HG03342 (cell line): ENCODE measurements around the gene KLF16.

Experiments
- ATAC-seq: cut with Tn5 transposase; IDR thresholded peaks from one replicate; pipeline ENCODE4 v1.9.1; 2021; ENCODE audit warnings: mild to moderate bottlenecking, moderate library complexity; ENCODE audit not compliant: unreplicated experiment

KLF16 gene

GRCh38 chr19:1856345-1856697 is 7.1 kb downstream of the KLF16 start:
- ATAC-seq: no peak

- no peak for ATAC-seq
Observed at GRCh38 chr19:1855828-1856255, 7.5 kb downstream of the KLF16 start.

GRCh38 chr19:1855040-1855827 is 8.1 kb downstream of the KLF16 start:
- peak; percentile 45 for ATAC-seq

DNA sequence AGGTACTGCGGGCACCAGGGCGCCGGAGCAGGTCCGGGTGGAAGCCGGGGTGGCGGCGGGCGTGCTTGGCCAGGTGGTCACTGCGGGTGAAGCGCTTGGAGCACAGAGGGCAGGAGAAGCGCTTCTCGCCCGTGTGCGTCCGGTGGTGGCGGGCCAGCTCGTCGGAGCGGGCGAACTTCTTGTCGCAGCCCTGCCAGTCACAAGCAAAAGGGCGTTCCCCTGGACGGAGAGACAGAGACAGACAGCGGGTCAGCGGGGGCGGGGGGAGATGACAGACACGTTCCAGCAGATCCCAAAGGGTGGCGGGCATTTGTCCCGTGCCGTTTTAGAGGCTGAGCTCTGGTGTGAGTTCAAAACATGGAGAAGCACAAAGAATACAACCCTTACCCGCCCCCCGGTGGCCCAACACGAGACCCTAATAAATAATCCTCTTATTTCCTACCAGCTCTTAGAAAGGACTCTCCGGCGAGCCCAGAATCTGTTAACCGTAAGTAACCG is 8.8 kb downstream of the KLF16 start:
- no peak for ATAC-seq

GRCh38 chr19:1854039-1854541 is 9.3 kb downstream of the KLF16 start:
- ATAC-seq: no peak

DNA sequence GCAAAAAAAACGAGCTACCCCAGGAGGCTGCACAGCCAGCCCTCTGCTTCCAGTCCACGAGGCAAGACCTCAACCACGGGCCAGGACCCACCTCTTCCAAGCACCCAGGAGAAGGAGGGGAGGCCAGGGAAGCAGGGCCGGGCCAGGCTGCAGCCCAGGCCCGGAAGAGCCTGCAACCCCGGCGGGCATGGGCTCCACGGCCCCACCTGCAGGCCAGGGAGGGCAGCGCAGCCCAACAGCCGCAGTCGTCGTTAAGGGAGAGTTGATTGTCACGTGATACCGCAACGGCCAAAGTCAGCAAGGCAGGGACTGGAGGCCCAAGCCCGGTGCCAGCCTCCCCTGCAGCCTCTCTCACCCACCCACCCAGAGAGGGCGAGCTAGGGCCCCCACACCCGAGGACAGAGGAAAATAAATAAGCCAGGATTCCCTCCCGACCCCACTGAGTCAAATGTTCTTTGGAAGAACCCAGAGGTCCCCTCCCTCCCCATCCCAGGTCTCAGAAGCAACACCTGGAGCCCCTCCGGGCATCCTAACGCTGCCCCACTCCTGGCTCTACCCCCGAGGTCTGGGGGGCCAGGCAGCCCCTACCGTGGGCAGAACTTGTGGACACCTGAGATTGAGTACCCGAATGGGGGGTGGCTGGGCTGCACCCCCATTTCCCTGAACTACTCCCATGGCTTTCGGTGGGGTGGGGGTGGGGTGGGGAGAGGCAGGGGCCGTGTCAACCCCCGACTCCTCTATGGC is 9.9 kb downstream of the KLF16 start:
- ATAC-seq: no peak

DNA sequence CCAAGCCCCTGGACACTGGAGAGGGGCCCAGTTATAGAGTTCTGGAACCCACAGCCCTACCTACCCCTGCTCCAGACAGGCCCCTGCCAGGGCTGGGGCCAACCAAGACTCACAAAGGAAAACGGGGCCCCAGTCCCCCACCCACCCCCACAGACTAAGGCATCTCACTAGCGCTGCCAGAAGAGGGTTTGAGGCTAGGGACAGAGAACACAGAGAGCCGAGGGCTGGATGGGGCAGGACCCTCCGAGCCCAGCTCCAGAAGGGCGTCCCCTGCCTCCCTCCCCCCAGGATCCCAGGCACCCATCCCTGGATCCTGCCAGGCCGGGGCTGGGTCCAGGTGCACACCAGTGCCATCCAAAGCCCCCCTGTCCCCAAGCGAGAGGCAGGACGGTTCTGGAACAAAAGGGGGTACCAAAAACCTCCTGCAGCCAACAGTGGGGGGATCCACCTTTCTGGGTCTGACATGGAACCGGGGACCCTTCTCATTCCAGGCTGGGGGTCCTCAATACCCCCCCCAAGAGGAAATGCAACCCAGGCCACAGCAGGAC is 10.7 kb downstream of the KLF16 start:
- ATAC-seq: no peak

GRCh38 chr19:1851654-1852580 is 11.5 kb downstream of the KLF16 start:
- ATAC-seq: no peak

DNA sequence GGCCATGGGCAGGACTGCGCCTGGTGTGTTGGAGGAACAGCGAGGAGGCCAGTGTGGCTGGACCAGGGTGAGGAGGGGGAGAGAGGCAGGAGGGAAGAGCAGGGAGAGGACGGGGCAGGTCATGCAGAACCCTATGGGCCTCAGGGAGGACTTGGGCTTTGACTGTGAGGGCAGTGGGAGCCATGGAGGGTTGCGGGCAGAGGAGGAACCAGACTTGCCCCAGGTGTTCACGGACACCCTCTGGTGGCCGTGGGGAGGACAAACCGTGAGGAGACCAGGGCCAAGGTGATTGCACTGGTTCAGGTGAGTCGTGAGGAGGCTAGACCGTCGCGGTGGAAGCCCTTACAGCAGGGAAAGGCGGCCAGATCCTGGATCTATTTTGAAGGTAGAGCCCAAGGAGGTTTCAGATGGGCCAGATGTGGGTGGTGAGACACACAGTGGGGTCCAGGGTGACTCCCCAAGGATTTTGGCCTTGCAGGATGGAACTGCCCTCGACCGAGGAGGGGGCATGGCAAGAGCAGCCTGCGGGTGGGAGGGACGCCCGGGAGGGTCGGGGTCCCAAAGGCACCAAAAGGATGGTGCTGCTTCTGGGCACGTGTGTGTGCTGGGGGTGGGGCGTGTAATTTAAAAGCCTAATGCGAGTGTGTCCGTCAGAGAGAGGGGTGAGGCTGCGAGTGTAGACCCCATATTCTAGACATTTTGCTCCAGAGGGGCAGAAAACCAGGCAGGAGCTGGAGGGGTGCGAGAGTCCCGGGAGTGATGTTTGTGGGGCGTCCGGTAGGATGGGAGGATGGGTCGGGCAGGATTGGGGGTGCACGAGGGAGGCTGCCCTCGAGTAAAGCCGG is 12.3 kb downstream of the KLF16 start:
- ATAC-seq: no peak

DNA sequence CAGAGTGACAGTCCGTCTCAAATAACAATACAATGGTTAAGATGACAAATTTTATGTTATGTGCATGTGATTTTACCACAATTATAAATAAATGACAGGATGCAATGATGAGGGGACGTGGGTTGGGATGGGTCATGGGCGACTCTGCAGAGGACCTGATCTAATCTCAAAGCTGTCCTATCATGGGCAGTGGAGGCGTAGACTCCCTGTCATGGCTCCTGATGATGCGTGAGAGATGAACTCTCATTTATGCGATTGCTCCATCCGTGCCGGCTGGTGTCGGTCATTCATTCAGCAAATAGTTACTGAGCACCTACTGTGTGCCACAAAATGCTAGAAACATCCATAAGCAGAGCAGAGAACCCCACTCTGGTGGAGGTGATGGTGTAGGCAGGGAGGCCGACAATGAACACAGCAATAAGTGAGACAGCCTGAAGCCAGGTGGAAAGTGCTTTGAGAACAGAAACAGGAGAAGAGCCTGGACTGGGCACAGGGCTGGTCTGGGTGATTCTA is 13.4 kb downstream of the KLF16 start:
- no peak for ATAC-seq

DNA sequence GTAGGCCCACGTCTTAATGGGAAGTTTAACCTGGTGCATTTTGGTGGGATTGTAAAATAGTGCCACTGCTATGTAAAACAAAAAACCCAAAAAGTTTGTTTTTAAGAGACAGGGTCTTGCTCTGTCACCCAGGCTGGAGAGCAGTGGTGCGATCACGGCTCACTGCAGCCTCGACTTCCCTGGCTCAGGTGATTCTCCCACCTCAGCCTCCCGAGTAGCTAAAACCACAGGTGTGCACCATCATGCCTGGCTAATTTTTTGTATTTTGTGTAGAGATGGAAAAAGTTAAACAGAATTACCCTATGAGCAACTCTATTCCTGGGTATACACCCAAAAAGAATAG is 14.3 kb downstream of the KLF16 start:
- no peak for ATAC-seq

DNA sequence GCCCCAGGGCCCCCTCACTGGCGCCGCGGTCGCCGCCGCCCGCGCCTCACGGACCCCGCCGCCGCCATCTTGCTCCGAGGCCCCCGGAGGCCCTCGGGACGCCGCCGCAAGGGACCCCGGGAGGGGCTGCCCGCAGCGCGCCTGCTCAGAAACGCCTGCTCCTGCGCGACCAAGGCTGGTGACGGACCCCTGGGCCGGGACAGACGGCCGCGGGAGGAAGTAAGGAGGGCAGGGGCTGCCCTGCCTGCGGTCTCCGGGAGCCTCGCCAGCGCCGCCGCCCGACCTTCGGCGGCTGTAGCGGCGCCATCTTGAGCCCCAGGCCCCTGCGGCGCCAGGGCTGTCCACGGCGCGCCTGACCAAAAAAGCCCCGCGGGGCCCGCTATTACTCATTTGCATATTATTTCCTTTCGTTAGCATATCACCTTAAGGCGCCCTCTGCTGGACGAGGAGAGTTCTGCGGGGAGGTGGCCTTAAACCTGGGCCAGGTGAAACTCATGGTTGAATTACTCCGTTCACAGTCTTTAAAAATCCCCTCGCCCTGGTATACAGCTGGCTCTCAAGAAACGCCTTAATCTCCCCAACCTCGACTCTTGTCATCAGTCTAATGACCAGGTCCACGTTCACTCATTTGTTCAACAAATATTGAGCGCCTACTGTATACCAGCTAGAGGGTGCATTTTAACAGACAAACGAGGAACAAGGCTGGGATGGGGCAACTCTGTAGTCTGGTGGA is 14.8 kb downstream of the KLF16 start, which contains the start of gene REXO1:
TSS of gene REXO1 (minus strand) at position 85 of the 733 bp plus-strand sequence. CDS start 125 bp downstream, outside the sequence.
- peak; percentile 57 for ATAC-seq

- no peak for ATAC-seq
Observed at GRCh38 chr19:1847684-1848398, 15.5 kb downstream of the KLF16 start.

DNA sequence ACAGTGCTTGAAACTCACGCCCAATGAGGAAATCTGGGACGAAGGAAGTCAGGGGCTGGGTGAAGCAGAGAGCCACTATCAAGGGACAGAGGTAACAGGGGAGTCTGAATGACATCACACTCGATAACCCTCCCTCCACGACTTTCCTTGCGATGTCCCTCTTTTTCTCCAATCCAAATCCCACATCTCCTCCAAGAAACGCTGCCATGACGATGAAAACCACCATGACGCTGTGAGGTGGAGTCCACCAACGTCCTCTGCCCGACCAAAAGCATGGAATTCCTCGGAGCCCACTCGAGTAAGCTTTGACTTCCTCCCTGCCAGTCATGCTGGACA is 16.1 kb downstream of the KLF16 start:
- no peak for ATAC-seq

DNA sequence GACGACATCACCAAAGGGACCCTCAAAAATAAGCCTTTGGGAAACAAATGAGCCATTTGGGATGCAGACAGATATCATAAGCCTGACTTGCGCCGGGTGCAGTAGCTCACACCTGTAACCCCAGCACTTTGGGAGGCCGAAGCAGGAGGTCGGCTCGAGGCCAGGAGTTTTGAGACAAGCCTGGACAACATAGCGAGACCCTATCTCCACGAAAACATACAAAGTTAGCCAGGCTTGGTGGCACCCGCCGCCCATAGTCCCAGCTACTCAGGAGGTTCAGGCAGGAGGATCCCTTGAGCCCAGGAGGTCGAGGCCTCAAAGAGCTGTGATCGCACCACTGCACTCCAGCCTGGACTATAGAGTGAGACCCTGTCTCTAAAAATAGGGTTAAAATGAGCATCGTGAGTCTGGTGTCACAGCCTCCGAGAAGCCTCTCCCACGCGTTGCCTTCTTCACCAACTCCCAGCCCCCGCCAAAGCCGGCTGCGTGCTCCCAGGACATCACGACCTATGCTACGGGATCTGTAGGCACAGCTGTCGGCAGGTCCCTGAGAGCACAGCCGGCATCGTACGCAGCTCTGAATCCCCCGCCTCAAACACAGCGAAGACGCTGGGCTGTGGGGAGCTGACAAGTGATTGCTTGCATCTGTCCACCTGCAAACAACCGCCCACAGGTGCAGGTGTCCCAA is 16.7 kb downstream of the KLF16 start:
- ATAC-seq: no peak

DNA sequence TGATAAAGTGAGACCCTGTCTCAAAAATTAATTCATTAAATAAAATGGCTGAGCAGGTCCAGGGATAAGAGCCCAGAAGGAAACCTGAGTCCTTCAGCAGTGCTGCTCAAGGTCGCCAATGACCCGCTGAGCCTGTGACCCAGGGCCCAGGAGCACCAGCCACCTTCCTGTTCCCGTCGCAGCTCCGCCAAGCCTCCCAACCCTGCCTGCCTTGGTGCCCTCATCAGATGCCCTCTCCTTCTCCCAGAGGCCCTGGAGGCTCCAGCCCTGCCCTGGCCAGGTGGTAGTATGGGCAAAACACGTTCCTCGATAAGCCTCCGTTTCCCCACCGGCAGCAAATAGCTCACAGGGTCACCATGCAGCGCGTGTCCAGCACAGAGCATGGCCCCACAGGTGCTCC is 17.7 kb downstream of the KLF16 start:
- ATAC-seq: no peak

DNA sequence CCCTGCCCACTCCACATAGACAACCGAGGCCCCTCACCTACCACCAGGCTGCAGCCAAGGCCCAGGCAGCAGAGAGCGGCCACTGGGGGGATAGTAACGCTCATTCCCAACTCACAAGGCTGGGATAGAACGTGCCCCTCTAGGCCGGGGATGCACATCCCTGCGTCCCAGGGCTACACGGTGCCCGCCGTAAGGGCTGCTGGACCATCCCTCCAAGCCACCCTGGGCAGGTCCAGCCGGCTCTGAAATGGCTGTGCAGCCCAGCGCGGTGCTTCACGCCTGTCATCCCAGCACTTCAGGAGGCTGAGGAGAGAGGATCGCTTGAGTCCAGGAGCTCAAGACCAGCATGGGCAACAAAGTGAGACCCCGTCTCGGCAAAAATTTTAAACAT is 18.3 kb downstream of the KLF16 start:
- ATAC-seq: no peak
